Vagina (tissue), 2 donors: ENCODE results near the gene PRSS37. TPM values are rescaled to one million over a fixed set of nuclear protein-coding genes. Genes with fewer than 3 reads are reported as not detected.

Experiments
- DNase-seq, 2 donors: peaks; one replicate each; pipeline ENCODE4 v3.0.0-alpha.2; 2017; ENCODE audit errors: extremely low spot score in 2 of 2
- H3K27ac ChIP-seq: fragments of 200-600 bp; sonication (generic); one replicate; pipeline ENCODE4 v1.5.1; 2019
- H3K27me3 ChIP-seq: fragments of 200-600 bp; sonication (generic); one replicate; pipeline ENCODE4 v1.5.1; 2019
- H3K36me3 ChIP-seq, 2 donors: fragments of 200-600 bp; sonication (generic); one replicate each; pipeline ENCODE4 v1.5.1; 2017 to 2019
- H3K4me1 ChIP-seq: fragments of 200-600 bp; sonication (generic); one replicate; pipeline ENCODE4 v1.5.1; 2019
- H3K4me3 ChIP-seq, 2 donors: fragments of 200-600 bp; sonication (generic); 1 replicate in 1 of 2; 2 replicates in 1 of 2; pipeline ENCODE4 v1.5.1; 2016 to 2019
- H3K9me3 ChIP-seq: fragments of 200-600 bp; sonication (generic); one replicate; pipeline ENCODE4 v1.5.1; 2019
- CTCF ChIP-seq, 3 experiments: fragments of 450-650 bp in 2 of 3; fragments of 200-600 bp in 1 of 3; sonication (generic) in 1 of 3; IDR thresholded peaks; one replicate each; pipeline ENCODE4 v1.5.1; 2017 to 2019; ENCODE audit warnings: antibody characterized with exemption in 3 of 3, mild to moderate bottlenecking in 2 of 3, moderate library complexity in 2 of 3
- POLR2A ChIP-seq, 2 donors: fragments of 450-650 bp; IDR thresholded peaks; one replicate each; pipeline ENCODE4 v1.6.1; 2017; ENCODE audit warnings: antibody characterized with exemption in 2 of 2, mild to moderate bottlenecking in 2 of 2, moderate library complexity in 2 of 2
- POLR2AphosphoS5 ChIP-seq, 2 donors: sonication (generic); formaldehyde crosslinking; IDR thresholded peaks; one replicate each; pipeline ENCODE4 v1.9.0; 2017; ENCODE audit warnings: antibody characterized with exemption in 2 of 2, mild to moderate bottlenecking in 2 of 2, low read depth in 1 of 2; ENCODE audit not compliant: insufficient read depth in 1 of 2
- intact Hi-C: fragments of 100-400 bp; cut with DNase I; formaldehyde crosslinking; loops from one replicate; pipeline ENCODE4 v1.15.1; 2023
- total RNA-seq: library from RNA; depleted of rRNA; stranded (reverse); fragments of >200 nt; gene quantifications from one replicate; pipeline ENCODE4 v1.2.3, GENCODE V29; 2016

Gene PRSS37
- total RNA-seq, 1 donor from 2014 or later = not detected

GRCh38 chr7:141864765-141865447, 23.6 kb upstream of the PRSS37 start:
- TF ChIP-seq POLR2AphosphoS5 (IDR thresholded peaks at IDR 0.05; ENCODE audit: insufficient read depth in 1 of 2, low read depth in 1 of 2) (no peak), POLR2A (IDR thresholded peaks at IDR 0.05) (no peak), CTCF (IDR thresholded peaks at IDR 0.05) (no peak)
- intact Hi-C loops = no loop called here
- Histone ChIP-seq H3K4me1 (no peaks in the 10 kb centered on the region), H3K4me3 (no peak overlapping the region), H3K27ac (no peak overlapping the region), H3K36me3 (no peaks in the 10 kb centered on the region), H3K9me3 (no peaks in the 10 kb centered on the region), H3K27me3 (no peaks in the 10 kb centered on the region)
- DNase-seq = no peak

GRCh38 chr7:141860207-141860606, 18.9 kb upstream of the PRSS37 start:
- TF ChIP-seq CTCF (IDR thresholded peaks at IDR 0.05) = no peak
- no peak for TF ChIP-seq POLR2A (IDR thresholded peaks at IDR 0.05)
- no peak for TF ChIP-seq POLR2AphosphoS5 (IDR thresholded peaks at IDR 0.05; ENCODE audit: insufficient read depth in 1 of 2, low read depth in 1 of 2)
- Histone ChIP-seq H3K36me3 (no peaks in the 10 kb centered on the region), H3K4me3 (no peak overlapping the region), H3K9me3 (no peaks in the 10 kb centered on the region), H3K27ac (no peak overlapping the region), H3K4me1 (no peaks in the 10 kb centered on the region), H3K27me3 (no peaks in the 10 kb centered on the region)
- no peak for DNase-seq
- intact Hi-C loops = no loop called here

- Histone ChIP-seq H3K27me3 (no peaks in the 10 kb centered on the region), H3K9me3 (no peaks in the 10 kb centered on the region), H3K36me3 (no peaks in the 10 kb centered on the region), H3K4me1 (no peaks in the 10 kb centered on the region), H3K4me3 (no peak overlapping the region), H3K27ac (no peak overlapping the region)
- no peak for DNase-seq
- TF ChIP-seq POLR2A (IDR thresholded peaks at IDR 0.05) (no peak), CTCF (IDR thresholded peaks at IDR 0.05) (no peak), POLR2AphosphoS5 (IDR thresholded peaks at IDR 0.05; ENCODE audit: insufficient read depth in 1 of 2, low read depth in 1 of 2) (no peak)
- intact Hi-C loops = no loop called here
These were observed 6.7 kb upstream of the PRSS37 start for GRCh38 chr7:141847996-141848395.

- DNase-seq = no peak
- Histone ChIP-seq H3K27me3 (no peaks in the 10 kb centered on the region), H3K4me1 (no peaks in the 10 kb centered on the region), H3K4me3 (no peak overlapping the region), H3K27ac (no peak overlapping the region), H3K9me3 (no peaks in the 10 kb centered on the region), H3K36me3 (no peaks in the 10 kb centered on the region)
- intact Hi-C loops = no loop called here
- no peak for TF ChIP-seq POLR2AphosphoS5 (IDR thresholded peaks at IDR 0.05; ENCODE audit: insufficient read depth in 1 of 2, low read depth in 1 of 2)
- no peak for TF ChIP-seq POLR2A (IDR thresholded peaks at IDR 0.05)
- TF ChIP-seq CTCF (IDR thresholded peaks at IDR 0.05) = no peak
These were observed 3.0 kb upstream of the PRSS37 start for GRCh38 chr7:141844256-141844655.

- TF ChIP-seq CTCF (IDR thresholded peaks at IDR 0.05) (no peak), POLR2AphosphoS5 (IDR thresholded peaks at IDR 0.05; ENCODE audit: insufficient read depth in 1 of 2, low read depth in 1 of 2) (no peak), POLR2A (IDR thresholded peaks at IDR 0.05) (no peak)
- Histone ChIP-seq H3K27ac (no peak overlapping the region), H3K9me3 (no peaks in the 10 kb centered on the region), H3K4me1 (no peaks in the 10 kb centered on the region), H3K27me3 (no peaks in the 10 kb centered on the region), H3K4me3 (no peak overlapping the region), H3K36me3 (no peaks in the 10 kb centered on the region)
- no peak for DNase-seq
- intact Hi-C loops = no loop called here
These were observed 1.6 kb upstream of the PRSS37 start for GRCh38 chr7:141842904-141843303.
